DMS79 (cell line): ENCODE results near the gene CISD2.
"Not testable (repeated sequence)": the region's sequence is repeated elsewhere in the genome, so short reads cannot be mapped to it uniquely, and the experiment has no call there.

Experiments used
- DNase-seq: peaks from one replicate; lab custom pipeline; 2025; lab: John Stamatoyannopoulos, UW

CISD2 gene

GRCh38 chr4:102919697-102920096 lies 50.9 kb downstream of the CISD2 start:
- not testable (repeated sequence) for DNase-seq

GRCh38 chr4:102935716-102936115 lies 66.9 kb downstream of the CISD2 start:
- no peak for DNase-seq

GRCh38 chr4:102938063-102938462 lies 69.3 kb downstream of the CISD2 start:
- not testable (repeated sequence) for DNase-seq
